ENCODE results near the gene GEMIN7. TPM values are rescaled to one million over a fixed set of nuclear protein-coding genes. Genes with fewer than 3 reads are reported as not detected.

Gene GEMIN7
- total RNA-seq = 26.5 and 42.6 TPM in 2 replicates

GRCh38 chr19:45079063-45079910 is at the start of gene GEMIN7:
Gene GEMIN7 (plus strand): TSS chr19:45079260. CDS start chr19:45090115, 10,855 bp downstream.

GRCh38 chr19:45038931-45039893 is 39.8 kb upstream of the GEMIN7 start, which contains the start of gene CLASRP:
Gene CLASRP (plus strand): TSS chr19:45039045. CDS start chr19:45040213, 1,168 bp downstream.

GRCh38 chr19:45076029-45076850 is 2.8 kb upstream of the GEMIN7 start, which contains the start of gene ZNF296:
Gene ZNF296 (minus strand): TSS chr19:45076478. CDS start chr19:45076373, 105 bp downstream.

GRCh38 chr19:45092747-45093678 is 14.0 kb downstream of the GEMIN7 start, which contains the start of gene PPP1R37:
Gene PPP1R37 (plus strand): TSS chr19:45093179. CDS start chr19:45093326, 147 bp downstream.

Other genes starting within 250 kb of the GEMIN7 start
- 100 and 128 TPM in 2 replicates for gene NECTIN2, start 233.0 kb upstream of the GEMIN7 start, total RNA-seq
- gene TOMM40, start 188.0 kb upstream of the GEMIN7 start, total RNA-seq = 120 and 125 TPM in 2 replicates
- 35.7 and 44.7 TPM in 2 replicates for gene APOE, start 173.5 kb upstream of the GEMIN7 start, total RNA-seq
- 5.4 and 10.5 TPM in 2 replicates for gene APOC1, start 164.7 kb upstream of the GEMIN7 start, total RNA-seq
- not detected in 2 replicates for gene APOC4, start 137.0 kb upstream of the GEMIN7 start, total RNA-seq
- gene APOC2, start 133.2 kb upstream of the GEMIN7 start, total RNA-seq = not detected in 2 replicates
- 36.0 and 62.6 TPM in 2 replicates for gene CLPTM1, start 123.9 kb upstream of the GEMIN7 start, total RNA-seq
- gene RELB, start 77.8 kb upstream of the GEMIN7 start, total RNA-seq = 4.8 and 8.2 TPM in 2 replicates
- 24.7 and 31.9 TPM in 2 replicates for gene CLASRP, start 40.2 kb upstream of the GEMIN7 start, total RNA-seq
- 0.98 and 4.7 TPM in 2 replicates for gene ZNF296, start 2.8 kb upstream of the GEMIN7 start, total RNA-seq
- gene PPP1R37, start 13.9 kb downstream of the GEMIN7 start, total RNA-seq = 36.9 and 41.9 TPM in 2 replicates
- 2.3 and 2.6 TPM in 2 replicates for gene NKPD1, start 81.7 kb downstream of the GEMIN7 start, total RNA-seq
- 10.2 and 15.7 TPM in 2 replicates for gene TRAPPC6A, start 99.0 kb downstream of the GEMIN7 start, total RNA-seq
- 11.4 and 13.3 TPM in 2 replicates for gene BLOC1S3, start 99.5 kb downstream of the GEMIN7 start, total RNA-seq
- 0.21 and 0.46 TPM in 2 replicates for gene EXOC3L2, start 166.1 kb downstream of the GEMIN7 start, total RNA-seq
- 17.9 and 26.0 TPM in 2 replicates for gene MARK4, start 172.0 kb downstream of the GEMIN7 start, total RNA-seq
- gene CKM, start 243.6 kb downstream of the GEMIN7 start, total RNA-seq = not detected in 2 replicates

All from airway epithelial cell (primary cell).